Measurements from ENCODE around the gene PCCB.
"Not testable (repeated sequence)": the region's sequence is repeated elsewhere in the genome, so short reads cannot be mapped to it uniquely, and the experiment has no call there.

The PCCB gene

DNA sequence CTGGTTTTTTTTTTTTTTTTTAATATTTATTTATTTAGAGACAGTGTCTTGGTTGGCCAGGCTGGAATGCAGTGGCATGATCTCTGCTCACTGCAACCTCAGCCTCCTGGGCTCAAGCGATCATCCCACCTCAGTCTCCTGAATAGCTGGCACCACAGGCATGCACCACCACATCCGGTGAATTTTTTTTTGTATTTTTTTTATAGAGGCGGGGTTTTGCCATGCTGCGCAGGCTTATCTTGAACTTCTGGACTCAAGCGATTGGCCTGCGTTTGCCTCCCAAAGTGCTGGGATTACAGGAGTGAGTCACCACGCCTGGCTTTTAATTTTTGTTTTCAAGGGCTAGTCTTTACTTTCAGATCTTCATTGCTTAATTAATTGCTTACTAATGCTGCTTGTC, 13.1 kb downstream of the PCCB start:
- no peak for DNase-seq

DNA sequence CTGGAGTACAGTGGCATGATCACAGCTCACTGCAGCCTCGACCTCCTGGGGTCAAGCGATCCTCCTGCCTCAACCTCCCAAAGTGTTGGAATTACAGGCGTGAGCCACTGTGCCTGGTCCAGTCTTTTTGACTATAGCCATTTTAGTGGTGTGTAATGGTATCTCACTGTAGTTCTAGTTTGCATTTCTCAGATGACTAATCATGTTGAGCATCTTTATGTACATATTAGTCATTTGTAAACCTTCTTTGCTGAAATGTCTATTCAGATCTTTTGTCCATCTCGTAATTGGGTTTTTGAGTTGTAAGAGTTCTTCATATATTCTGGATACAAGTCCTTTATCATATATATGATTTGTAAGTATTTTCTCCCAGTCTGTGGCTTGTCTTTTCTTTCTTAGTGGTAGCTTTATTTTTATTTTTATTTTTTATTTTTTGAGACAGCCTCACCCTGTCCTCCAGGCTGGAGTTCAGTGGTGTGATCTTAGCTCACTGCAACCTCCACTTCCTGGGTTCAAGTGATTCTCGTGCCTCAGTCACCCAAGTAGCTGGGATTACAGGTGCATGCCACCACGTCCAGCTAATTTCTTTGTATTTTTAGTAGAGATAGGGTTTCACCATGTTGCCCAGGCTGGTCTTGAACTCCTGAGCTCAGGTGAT, 16.5 kb downstream of the PCCB start:
- not testable (repeated sequence) for DNase-seq

DNA sequence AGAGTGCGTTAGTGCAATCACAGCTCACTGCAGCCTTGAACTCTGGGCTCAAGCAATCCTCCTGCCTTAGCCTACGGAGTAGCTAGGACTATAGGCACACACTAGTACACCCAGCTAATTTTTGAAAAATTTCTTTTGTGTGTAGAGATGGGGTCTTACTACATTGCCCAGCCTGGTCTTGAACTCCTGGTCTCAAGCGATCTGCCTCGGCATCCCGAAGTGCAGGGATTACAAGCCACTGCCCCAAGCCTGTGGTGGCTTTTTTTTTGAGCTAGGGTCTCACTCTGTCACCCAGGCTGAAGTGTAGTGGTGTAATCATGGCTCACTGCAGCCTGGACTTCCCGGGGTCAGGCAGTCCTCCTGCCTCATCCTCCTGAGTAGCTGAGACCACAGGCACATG, 17.1 kb downstream of the PCCB start:
- no peak for DNase-seq

DNA sequence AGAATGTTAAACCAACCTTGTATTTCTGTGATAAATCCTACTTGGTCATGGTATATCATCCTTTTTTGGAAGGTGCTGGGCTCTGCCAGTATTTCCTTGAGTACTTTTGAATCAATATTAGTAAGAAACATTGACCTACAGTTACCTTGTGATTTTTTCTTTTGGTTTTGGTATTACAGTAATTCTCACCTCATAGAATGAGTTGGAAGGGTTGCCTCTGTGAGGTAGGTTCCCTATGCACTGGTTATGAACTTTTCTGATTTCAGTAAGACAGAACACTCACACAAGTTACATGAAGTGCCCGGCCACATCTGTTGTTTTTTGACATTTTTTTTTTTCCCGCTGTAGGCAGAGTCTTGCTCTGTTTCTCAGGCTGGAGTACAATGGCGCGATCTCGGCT, 20.0 kb downstream of the PCCB start:
- no peak for DNase-seq

DNA sequence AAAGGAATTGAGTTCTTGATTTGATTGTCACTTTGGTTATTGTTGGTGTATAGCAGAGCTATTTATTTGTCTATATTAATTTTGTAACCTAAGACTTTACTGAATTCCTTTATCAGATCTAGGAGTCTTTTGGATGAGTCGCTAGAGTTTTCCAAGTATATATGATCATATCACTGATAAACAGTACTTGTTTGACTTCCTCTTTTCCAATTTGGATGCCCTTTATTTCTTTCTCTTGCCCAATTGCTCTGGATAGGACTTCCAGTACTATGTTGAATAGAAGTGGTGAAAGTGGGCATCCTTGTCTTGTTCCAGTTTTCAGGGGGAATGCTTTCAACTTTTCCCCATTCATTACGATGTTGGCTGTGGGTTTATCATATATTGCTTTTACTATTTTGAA, 21.5 kb downstream of the PCCB start:
- not testable (repeated sequence) for DNase-seq

DNA sequence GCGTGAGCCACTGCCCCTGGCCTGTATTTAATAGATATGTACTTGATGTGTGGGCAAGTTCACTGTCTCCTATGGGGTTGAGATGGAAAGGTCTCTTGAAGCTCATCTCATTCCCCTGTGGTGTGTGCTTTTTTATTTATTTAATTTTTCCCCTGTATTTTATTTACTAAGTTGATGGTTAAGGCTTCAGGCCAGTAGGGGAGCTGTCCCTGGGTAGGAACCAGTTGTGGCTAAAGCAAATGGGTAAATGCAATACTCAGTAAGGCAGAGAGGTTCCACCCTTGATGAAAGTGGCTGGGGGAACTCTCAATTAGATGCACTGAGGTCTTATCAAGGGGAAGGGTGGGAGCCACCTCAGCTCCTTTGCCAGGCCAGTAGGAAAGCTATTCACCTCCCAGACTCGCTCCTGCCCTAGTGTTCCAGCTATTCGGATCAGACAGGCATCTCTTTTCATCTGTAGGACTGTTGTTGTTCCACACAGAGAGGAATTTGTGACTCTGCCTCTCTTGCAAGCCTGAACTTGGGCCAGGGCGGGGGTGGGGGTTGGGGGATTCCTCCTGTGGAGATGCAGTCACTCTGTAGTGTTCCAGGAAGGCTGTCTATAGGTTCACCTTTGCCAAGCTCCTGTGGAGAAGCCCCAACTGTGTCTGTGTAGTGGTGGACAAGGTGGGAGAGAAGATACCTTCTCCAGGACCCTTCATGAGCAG, 26.1 kb downstream of the PCCB start:
- no peak for DNase-seq

DNA sequence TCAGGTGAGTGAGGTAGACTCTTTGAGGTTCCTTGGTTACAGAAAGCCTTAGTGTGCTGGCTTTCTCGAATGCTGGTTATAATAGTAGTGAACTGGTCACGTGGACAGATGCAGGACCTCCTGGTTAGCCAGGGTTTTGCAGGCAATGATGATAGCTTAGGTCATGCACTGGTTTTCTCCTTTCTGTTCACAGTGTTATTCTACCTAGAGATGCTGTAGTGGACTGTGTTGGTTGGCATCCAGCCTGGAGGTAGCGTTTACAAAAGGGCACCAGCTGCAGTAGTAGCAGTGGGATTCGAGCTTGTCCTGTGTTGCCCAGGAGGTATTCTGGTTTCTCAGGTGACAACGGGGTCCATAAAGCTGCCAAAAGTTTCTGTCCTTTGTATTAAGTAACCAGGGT, 27.0 kb downstream of the PCCB start:
- peak; percentile 66 to 89 for DNase-seq

DNA sequence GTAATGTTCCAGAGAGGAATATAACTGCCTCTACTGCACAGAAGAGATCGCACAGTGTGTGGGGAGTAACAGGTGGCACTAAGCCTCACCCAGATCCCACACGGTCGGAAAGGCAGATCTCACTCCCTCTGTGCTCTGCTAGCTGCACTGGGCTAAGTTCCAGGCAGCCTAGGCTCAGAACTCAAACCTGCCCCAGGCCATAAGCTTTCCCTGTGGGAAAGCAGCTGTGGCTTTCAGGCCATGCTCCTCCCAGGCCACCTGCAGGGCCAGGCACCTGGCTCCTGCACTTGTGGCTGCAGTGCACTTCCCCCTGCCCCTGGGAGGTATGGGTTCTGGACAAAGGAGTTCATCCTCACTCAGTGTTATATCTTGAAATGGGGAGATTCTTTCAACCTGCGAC, 27.5 kb downstream of the PCCB start:
- DNase-seq, result peak; percentile 98 to 99

DNA sequence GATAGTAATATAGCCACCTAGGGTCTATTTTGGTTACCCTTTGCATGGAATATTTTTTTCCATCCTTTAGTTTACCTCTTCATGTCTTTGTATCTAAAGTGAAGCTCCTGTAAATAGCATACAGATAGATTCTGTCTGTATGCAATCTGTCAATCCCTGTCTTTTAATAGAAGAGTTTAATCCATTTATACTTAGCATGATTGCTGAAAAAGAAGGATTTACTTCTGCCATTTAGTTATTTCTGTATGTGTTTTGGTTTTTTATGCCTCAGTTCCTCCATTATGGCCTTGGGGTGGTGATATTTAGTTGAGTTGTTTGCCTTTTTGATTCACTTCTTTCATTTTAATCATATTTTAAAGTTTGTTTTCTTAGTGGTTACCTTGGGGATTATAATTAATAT, 29.0 kb downstream of the PCCB start:
- no peak for DNase-seq

DNA sequence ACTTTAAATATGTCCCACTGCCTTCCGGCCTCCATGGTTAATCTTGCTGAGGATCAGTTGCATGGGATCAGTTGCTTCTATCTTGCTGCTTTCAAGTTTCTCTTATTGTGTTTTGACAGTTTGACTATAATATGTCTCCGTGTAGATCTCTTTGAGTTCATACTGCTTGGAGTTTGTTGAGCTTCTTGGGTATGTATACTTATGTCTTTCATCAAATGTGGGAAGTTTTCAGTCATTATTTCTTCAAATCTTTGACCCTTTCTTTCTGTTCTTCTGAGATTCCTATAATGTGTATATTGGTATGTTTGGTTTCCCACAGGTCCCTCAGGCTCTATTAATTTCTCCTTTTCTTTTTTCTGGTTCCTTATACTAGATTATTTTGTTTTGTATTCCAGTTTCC, 30.8 kb downstream of the PCCB start:
- DNase-seq, result no peak

DNA sequence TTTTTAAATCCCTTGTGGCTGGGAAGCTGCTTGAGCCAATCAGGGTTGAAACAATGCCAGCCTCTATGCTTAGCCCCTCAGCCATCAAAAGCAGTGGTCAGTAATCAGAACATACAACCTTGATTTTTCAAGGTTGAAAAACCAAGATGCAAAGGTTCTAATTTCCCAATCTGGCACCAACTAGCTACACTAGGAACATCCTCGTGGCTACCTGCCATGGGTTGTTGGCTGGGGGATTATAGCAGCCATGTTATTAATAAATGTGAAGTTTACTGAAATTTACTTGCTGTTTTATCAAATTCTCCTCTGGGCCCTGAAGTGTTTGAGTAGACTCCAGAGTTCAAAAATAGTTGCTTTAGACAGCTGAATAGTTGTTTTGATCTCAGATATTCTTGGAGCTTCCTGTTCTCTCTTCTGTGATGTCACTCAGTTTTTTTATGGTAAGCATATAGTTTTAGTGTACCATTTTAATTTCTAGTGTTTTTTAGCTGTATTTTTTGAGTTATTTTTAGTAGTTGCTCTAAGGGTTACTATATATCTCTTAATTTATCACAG, 31.9 kb downstream of the PCCB start:
- DNase-seq, result no peak

DNA sequence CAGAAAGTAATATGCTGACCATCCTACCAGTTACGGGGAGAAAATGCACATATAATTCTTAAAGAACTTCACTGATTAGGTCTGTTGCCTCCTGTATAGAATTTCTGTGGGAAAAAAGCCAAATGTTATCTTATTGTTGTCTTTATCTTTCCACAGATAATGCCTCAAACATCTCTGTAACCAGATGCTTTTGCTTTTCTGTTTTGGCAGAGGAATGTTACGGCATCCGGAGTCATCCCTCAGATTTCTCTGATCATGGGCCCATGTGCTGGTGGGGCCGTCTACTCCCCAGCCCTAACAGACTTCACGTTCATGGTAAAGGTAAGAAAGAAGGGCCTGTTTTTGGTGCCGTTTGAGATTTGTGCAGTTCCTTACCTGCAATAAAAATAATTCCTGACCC, 33.5 kb downstream of the PCCB start:
- DNase-seq, result no peak

DNA sequence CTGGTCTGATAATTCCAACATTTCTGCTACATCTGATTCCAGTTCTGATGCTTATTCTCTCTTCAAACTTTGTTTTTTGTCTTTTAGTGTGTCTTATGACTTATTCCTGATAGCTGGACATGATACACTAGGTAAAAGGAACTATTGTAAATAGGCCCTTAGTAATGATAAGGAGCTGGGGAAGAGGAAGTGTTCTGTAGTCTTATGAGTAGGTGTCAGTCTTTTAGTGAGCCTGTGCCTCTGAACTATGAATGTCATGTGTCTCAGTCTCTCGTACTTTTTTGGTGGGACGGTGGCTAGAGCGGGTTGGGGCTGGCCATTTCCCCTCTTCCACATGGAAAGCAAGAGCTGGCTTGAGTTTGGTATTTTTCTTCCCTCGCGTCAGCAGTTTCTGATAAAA, 41.2 kb downstream of the PCCB start:
- DNase-seq, result no peak

DNA sequence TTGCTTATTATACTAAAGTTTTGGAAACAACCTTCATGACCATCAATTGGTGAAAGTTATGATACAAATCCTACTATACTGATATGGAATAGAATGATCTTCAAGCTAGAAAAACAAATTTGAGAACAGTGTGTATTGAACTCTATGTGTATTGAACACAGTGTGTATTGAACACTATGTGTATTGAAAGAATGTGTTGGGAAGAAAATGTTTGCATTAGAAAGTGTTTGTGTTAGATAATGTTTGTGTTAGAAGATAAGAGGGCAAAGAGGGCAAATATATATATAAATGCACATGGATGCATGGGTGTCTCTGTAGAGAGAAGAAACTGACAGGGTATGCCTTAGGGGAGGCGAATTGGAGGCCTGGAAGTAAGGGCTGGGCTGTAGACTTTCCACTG, 42.4 kb downstream of the PCCB start:
- DNase-seq, result no peak

DNA sequence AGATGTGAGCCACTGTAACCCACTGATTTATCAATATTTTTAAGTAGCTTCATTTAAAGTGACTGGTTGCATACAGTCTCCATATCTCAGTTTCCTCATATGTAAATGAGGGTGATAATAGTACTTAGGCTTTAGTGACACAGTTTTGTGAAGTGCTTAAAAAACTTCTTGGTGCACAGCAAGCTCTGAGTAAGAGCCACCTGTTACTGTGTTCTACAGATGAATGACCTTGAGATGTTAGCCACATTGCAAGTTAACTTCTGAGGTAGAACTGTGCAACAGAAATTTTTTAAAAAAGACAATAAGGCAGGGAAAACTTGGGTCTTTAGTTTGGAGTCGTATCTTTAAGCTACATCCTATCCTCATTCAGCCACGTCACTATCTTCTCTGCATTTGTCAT, 43.1 kb downstream of the PCCB start:
- no peak for DNase-seq

DNA sequence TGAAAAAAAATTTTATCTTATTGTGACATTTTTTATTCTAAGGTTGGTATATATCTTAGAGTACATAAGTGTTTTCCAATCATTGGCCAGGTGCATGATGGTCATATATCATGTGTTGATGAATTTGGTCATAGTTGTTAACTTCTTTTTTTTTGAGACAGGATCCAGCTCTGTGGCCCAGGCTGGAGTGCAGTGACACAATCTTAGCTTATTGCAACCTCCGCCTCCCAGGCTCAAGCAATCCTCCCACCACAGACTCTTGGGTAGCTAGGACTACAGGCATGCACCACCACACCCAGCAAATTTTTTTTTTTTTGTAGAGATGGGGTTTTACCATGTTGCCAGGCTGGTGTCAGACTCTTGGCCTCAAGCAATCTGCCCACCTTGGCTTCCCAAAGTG, 44.0 kb downstream of the PCCB start:
- DNase-seq, result no peak

DNA sequence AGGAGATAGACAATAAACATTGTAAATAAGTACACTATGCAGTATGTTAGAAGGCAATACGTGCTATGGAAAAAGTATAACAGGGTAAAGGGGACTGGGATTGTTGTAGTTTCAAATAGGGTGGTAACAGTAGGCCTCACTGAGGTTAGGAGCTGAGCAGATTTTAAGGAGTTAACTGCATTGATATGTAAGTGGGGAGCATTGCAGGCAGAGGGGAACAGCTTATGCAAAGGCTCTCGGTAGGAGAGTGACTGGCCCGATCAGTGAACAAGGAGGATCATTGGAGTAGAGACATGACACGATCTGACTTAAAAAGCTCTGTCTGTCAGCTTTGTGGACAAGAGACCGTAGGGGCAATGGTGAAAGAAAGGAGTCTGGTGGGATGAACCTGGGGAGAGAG, 46.8 kb downstream of the PCCB start:
- DNase-seq, result no peak

DNA sequence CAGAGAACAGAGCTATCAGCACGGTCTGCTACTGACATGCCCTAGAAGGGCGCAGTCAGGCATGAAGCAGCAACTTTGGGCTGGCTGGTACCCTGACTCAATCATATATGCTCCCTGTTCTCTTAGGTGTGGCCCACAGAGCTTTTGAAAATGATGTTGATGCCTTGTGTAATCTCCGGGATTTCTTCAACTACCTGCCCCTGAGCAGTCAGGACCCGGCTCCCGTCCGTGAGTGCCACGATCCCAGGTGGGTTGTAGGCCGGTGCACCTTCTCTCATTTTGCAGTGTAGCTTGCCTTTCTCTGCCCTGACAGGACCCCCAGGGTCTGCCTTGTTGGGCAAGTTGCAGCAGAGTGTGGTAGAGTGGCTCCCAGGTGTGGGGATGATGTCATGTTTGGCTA, 47.7 kb downstream of the PCCB start:
- DNase-seq, result no peak

DNA sequence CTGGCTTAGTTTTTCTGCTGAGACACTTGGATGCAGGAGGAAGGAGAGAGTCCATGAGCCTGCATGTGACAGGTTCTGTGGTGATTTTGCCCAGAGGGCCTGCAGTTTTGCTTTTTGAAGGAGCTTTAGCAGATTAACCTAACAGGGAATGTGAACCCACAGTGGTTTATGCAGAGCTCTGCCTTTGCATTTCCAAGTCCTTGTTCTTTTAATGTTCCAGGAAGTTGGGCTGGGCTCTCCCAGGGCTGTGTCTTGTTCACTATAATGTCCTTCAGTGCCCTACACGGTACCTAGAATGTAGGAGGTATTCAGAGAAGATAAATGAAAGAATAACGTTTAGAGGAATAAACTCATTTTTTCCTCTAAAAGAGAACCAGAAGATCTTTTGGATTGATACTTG, 50.3 kb downstream of the PCCB start:
- no peak for DNase-seq

DNA sequence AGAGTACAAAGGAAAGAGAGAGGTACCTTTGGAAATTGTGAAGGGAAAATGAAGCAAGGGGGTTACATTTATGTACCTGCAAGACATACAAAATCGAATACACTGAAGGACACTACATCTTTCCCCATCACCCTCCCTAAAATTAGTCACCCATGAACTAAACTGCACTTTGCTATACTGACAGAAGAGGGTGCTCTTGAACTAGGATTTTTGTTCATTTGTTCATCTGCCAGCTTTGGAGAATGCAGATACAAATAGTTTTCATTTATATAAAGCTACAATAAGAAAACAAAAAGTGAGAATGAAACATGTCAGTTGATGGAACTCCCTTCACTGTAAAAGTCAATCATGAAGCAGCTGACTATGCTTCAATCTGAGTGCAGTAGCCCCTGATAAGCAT, 55.7 kb downstream of the PCCB start:
- DNase-seq, result no peak

DNA sequence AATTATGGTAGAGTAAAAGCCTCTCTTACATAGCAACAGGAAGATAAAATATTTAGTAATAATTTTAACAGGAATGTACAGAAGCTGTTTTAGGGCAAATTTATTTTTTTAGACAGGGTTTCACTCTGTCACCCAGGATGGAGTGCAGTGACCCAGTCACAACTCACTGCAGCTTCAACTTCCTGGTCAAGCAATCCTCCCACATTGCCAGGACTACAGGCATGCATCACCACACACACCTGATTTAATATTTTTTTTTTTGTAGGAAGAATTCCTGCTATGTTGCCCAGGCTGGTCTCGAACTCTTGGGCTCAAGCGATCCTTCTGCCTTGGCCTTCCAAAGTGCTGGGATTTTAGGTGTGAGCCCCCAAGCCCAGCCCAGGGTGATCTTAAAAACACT, 61.1 kb downstream of the PCCB start:
- DNase-seq, result no peak

DNA sequence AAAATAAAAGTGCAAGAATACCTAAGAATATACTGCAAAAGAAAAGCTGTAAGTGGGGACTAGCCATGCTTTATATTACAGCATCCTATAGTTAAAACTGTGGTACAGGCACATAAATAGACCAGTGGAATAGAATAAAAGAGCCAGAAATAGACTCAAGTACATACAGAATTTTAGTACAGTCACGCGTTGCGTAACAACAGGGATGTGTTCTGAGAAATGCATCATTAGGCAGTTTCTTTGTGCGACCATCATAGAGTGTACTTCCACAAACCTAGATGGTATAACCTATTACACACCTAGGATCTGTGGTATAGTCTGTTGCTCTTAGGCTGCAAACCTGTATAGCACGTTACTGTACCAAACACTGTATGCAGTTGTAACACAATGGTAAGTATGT, 61.8 kb downstream of the PCCB start:
- DNase-seq, result no peak

DNA sequence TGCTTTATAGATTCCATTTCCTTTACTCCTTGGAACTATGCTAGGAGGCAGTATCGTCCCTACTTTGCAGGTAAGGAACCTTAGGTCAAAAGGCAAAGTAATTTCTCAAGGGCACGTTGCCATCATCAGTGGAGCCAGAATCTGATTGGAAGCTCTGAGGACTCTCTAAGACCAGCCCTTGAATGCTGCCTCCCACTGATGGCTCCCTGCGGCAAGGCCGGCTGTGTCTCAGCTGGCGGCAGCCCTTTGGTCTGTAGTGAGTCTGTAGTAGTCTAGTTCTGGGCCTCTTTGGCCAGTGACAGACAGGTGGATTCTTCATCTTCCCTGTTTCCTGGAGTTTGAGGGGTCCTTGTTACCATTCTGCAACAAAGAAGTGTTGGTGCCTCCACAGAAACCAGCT, 76.2 kb downstream of the PCCB start:
- DNase-seq, result no peak

DNA sequence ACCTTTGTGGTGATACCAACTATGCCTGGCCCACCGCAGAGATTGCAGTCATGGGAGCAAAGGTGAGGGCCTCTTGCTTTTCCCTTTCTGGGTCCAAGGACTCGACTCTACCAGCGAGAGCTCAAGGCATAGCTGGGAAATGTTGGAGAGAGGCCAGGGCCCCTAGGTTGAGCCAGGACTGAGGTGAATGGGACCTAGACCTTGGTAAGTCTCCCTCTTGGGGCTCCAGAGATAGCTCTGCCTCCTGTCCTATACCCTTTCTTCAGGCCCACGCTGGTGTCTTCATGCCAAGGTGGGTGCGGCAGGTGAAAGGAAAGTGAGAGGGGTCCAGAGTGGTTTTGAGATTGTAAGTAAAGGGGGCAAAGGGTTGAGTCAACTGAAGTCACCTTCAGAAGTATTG, 77.5 kb downstream of the PCCB start:
- no peak for DNase-seq

DNA sequence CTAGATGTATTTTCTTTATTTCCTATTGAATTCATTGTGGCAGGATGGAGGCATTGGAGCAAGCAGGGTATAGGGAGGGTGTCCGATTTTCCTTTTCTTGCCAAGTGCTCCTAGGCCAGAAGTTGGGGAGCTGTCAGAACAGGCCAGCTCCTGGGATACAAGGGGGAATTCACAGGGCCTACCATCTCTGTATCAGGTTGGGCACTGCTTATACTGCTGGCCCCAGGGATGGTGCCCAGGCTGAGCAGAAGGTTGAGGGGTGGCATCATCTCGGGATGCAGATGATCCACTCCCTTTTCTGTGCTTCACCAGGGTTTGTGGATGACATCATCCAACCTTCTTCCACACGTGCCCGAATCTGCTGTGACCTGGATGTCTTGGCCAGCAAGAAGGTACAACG, 79.5 kb downstream of the PCCB start:
- no peak for DNase-seq
